ENCODE measurements around the gene MBTPS1. TPM values are rescaled to one million over a fixed set of nuclear protein-coding genes. Genes with fewer than 3 reads are reported as not detected.

The MBTPS1 gene
- total RNA-seq, 1 donor from 2014 or later = 115 TPM

DNA sequence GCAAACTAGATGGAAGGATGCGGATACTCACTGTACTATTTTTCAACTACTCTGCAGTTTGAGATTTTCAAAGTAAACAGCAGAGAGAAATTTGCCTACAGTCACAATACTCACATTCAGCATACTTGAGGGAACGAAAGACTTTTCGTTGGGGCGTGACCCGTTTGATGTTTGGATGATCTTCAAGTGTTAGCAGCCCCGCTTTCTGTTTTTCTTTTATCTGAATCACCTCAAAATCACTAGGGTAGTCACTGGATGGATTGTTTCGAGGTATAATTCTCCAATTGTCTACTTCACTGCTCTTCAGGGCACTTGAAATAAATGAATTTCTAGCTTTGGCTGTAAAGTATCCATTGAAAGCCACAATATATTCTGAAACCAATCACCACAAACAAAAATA is 17.8 kb downstream of the MBTPS1 start:
- DNase-seq (ENCODE audit: low read depth) = no peak

DNA sequence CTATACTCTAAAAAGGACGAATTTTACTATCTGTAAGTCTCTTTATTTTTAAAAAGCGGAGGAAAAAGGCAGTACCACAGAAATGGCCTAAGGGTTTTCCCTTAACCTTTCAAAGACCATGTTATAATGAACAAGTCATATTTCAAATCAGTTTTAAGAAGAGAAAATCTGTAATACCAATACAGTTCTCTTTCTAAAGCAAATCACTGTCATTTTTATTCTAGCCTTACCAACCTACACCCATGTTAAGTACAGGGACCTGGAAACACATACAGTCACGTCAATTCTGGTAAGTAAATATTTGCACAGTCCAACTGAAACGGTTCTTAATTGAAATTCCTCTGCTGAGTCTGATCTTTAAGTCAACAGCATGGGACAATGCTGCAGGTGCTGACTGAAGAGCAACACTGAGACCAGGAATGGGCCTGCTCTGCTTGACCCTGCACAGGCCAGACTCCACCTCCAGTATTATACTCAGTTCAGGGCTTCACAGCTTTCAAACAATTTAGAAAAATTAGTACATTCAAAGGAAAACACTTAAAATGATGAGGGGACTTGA is 20.2 kb downstream of the MBTPS1 start:
- DNase-seq (ENCODE audit: low read depth) = peak; percentile 44

DNA sequence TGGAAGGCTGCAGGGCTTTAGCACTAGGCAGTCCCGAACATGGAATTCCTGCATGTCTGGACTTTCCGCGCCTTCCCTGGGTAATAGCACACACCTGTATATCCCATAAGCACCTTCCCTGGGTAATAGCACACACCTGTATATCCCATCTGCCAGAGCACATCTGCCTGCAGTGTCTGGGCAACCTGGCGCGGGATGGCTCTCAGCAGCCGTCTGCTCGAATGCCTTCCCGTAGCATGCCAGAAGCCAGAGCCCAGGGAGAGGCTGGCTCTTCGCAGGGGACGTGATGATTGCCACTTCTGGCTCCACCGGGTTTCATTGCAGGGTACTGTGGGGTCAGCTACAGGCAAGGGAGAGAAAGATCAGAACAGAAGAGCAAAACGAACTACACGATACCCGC is 21.3 kb downstream of the MBTPS1 start:
- DNase-seq (ENCODE audit: low read depth) = no peak

DNA sequence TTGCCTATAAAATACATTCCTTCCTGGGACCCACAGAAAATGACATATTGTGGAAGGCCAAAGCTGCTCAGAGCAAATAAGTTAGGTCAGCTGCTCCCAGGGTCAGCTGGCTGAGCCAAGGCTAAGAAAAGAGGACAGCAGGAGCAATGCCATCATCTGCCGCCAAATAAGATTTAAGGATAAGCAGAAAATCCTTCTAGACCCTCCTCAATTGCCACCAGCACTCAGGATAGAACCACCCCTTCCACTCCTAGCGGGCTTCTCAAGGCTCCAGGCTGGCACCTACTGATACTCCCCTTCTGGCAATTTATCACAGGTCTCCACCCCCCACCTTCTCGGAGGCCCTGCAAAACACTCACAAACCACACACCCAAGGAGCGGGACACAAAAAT is 22.9 kb downstream of the MBTPS1 start:
- DNase-seq (ENCODE audit: low read depth) = no peak

GRCh38 chr16:84093120-84093878 is 23.4 kb downstream of the MBTPS1 start:
- no peak for DNase-seq (ENCODE audit: low read depth)

DNA sequence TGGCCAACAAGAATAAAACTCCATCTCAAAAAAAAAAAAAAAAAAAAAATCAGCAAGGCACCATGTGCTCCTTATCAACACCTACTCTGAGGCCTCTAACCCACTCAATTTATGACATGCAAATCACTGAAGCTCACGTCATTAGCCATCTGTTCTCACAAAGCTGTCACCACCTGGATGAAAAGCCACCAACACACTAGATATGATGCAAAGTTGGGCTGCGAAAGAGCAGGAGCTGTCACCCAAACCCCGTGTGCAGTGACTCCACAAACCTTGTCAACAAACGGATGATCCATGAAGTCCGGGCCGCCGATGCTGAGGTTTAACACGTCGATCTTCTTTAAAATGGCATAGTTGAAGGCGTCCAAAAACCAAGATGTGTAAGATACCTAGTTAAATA is 25.3 kb downstream of the MBTPS1 start:
- no peak for DNase-seq (ENCODE audit: low read depth)

DNA sequence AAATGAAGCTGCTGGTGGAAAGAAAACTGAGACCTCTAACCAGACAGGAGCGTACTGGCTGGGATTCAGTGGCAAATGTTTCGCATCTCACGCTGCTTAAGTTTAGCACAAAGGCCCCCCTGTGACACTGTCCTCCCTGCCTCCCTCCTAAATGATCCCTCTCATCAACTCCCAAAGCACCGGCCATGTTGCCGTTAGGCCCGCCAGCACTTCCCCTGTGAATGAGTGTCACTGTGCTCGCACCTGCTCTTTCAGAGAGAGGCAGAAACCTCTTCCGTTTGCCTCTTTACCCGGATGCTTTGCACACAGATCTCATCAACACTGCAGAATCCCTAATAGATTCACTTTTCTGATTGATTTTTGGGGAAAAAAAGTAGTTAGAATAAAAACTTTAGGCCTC is 26.5 kb downstream of the MBTPS1 start:
- DNase-seq (ENCODE audit: low read depth) = no peak

- no peak for DNase-seq (ENCODE audit: low read depth)
Measured at GRCh38 chr16:84088695-84089395, 27.9 kb downstream of the MBTPS1 start.

- DNase-seq (ENCODE audit: low read depth) = no peak
Measured at GRCh38 chr16:84087466-84088151, 29.1 kb downstream of the MBTPS1 start.

GRCh38 chr16:84087001-84087400 is 29.7 kb downstream of the MBTPS1 start:
- no peak for DNase-seq (ENCODE audit: low read depth)

- DNase-seq (ENCODE audit: low read depth) = no peak
Measured at GRCh38 chr16:84086341-84086740, 30.4 kb downstream of the MBTPS1 start.

DNA sequence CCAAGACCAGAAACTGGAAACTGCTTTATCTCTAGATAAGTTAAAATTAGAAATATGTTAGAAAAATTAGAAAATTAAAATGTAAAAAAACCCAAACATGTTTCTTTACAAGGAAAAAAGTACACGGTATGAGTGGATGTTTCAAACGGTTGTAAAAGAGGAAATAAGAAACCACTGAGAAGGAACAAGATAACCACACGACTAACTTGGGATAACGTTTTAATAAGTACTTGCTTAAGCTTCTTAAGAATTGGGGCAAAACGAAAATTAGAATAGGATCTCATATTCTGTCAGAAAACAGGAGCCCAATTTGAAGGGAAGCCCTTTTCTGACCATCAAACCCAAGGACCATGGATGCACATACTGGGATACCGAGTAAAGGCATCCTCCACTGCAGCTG is 31.0 kb downstream of the MBTPS1 start:
- DNase-seq (ENCODE audit: low read depth) = no peak

- no peak for DNase-seq (ENCODE audit: low read depth)
Measured at GRCh38 chr16:84085271-84085667, 31.5 kb downstream of the MBTPS1 start.

GRCh38 chr16:84084570-84085270 is 32.0 kb downstream of the MBTPS1 start:
- DNase-seq (ENCODE audit: low read depth) = peak; percentile 63

- no peak for DNase-seq (ENCODE audit: low read depth)
Measured at GRCh38 chr16:84082835-84083569, 33.7 kb downstream of the MBTPS1 start.

- DNase-seq (ENCODE audit: low read depth) = no peak
Measured at GRCh38 chr16:84082110-84082509, 34.6 kb downstream of the MBTPS1 start.

DNA sequence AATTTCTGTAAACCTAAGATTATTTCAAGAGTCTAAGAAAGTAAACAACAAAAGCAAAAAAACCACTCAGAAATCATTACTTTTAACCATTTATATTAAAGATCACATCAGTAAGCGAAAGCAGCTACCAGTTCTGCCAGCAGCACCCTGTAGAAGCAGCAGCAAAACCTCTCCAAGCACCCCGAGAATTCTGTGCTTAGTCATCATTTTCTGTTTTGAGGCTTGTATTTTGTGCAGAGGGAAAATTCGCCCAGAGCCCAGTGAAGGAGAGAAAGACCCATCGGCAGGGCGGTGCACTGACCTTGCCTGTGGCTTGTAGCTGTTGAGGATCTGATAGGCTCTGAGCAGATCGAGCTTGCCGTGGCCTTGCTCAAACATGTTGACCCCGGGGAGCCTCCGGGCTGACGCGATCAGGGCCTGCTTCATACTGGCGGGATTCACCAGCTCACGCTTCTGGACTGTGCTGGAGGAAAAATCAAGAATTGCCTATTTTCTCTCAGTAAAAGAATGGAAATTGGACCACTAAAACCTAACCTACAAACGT is 35.2 kb downstream of the MBTPS1 start:
- no peak for DNase-seq (ENCODE audit: low read depth)

DNA sequence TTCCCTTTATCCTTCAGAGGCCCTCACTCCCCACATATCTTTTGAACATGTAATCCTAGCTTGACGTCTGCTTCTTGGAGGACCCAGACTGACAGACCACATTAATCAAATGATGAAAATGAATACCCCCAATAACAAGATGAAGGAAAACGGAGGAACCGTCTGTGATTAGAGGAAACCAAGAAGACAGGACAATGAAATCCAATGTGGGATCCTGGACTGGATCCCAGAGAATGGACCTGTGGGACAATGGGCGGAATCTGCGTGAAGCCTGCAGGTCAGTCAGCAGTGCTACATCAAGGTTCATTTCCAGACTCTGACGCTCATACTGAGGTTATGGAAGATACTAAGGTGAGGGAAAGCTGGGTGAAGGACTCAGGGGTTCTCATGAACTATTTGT is 35.9 kb downstream of the MBTPS1 start:
- DNase-seq (ENCODE audit: low read depth) = no peak

DNA sequence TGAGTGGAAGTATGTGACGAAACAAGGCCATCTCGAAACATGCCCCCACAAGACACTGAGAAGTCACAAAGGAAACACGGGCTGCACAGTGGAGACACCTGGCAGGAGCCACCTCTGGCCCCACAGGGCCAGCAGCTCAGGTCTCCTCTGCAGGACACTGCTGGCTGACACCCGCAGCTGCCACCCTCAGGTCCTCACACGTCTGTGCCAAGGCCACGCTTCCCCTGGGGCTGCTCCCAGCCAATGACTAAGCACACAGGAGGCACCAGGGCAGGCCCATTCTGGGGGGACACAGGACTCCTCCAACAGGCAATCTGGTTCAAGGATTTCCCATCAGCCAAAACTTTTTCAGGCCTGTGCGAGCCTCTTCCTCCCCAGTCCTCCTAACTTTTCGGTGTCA is 36.4 kb downstream of the MBTPS1 start:
- DNase-seq (ENCODE audit: low read depth) = no peak

- no peak for DNase-seq (ENCODE audit: low read depth)
Measured at GRCh38 chr16:84079664-84080063, 37.1 kb downstream of the MBTPS1 start.

DNA sequence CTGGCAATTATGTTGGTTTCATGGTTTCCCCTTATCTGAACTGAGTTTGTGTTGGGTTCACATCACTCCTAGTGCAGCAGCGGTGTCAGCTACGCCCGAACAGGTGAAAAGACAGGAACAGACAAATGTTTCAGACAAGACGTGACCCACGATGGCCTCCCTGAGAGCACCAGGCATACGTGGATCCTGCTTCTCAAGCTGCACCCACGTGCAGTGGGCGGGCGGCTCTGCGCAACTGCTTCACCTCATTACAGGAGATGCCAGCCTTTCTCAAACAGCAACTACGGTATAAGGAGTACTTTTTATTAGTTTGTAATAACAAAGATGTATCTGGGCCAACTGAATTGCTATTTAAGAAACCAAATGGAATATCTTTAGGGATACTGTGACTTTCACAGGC is 41.4 kb downstream of the MBTPS1 start:
- DNase-seq (ENCODE audit: low read depth) = no peak
